Left ventricle myocardium inferior (tissue), 1 donor: ENCODE results near the gene ALPG. TPM values are rescaled to one million over a fixed set of nuclear protein-coding genes. Genes with fewer than 3 reads are reported as not detected.
"Not testable (repeated sequence)": the region's sequence is repeated elsewhere in the genome, so short reads cannot be mapped to it uniquely, and the experiment has no call there.

Source experiments
- DNase-seq: peaks from one replicate; pipeline ENCODE4 v3.0.0-alpha.2; 2020
- H3K27ac ChIP-seq: fragments of 200-600 bp; replicated peaks from 2 replicates; pipeline ENCODE4 v1.8.0; 2021
- H3K27me3 ChIP-seq: fragments of 200-600 bp; 2 replicates; pipeline ENCODE4 v1.8.0; 2021; ENCODE audit warnings: low read depth
- H3K36me3 ChIP-seq: fragments of 200-600 bp; 2 replicates; pipeline ENCODE4 v1.8.0; 2021
- H3K4me1 ChIP-seq: fragments of 200-600 bp; 2 replicates; pipeline ENCODE4 v1.8.0; 2021
- H3K4me3 ChIP-seq: fragments of 200-600 bp; 2 replicates; pipeline ENCODE4 v1.8.0; 2021; ENCODE audit warnings: mild to moderate bottlenecking, moderate library complexity
- H3K9me3 ChIP-seq: fragments of 200-600 bp; replicated peaks from 2 replicates; pipeline ENCODE4 v1.8.0; 2021
- CTCF ChIP-seq: fragments of 200-600 bp; IDR thresholded peaks from 2 replicates; pipeline ENCODE4 v1.8.0; 2021; ENCODE audit warnings: antibody characterized with exemption, mild to moderate bottlenecking, borderline replicate concordance
- intact Hi-C: fragments of 100-400 bp; cut with micrococcal nuclease; formaldehyde crosslinking; loops from one replicate; pipeline ENCODE4 v1.11.0; 2022
- total RNA-seq: library from RNA; stranded (reverse); fragmentation: NEBNext Ultra II Directional; extraction: Animal tissue kit (Norgen Biotek cat#: 25700); gene quantifications from one replicate; pipeline ENCODE4 v1.2.1, GENCODE V29; 2021
- donor health status: DM: no; HTN: yes; CAD: no; lungs with severe emphysema.

Gene ALPG
- total RNA-seq, 1 donor from 2014 or later, result not detected

GRCh38 chr2:232376260-232376659 is 30.4 kb upstream of the ALPG start:
- H3K4me1 ChIP-seq, result no peaks in the 10 kb centered on the region
- no peaks in the 10 kb centered on the region for H3K36me3 ChIP-seq
- no peaks in the 10 kb centered on the region for H3K9me3 ChIP-seq
- H3K4me3 ChIP-seq, result no peak overlapping the region
- peaks cover 72% of the 10 kb centered on the region for H3K27me3 ChIP-seq
- no peak overlapping the region for H3K27ac ChIP-seq
- TF ChIP-seq CTCF, result no peak
- DNase-seq, result no peak
- intact Hi-C loops, result no loop called here

- no peaks in the 10 kb centered on the region for H3K36me3 ChIP-seq
- no peak for DNase-seq
- no peak for TF ChIP-seq CTCF
- no peaks in the 10 kb centered on the region for H3K4me1 ChIP-seq
- no peak overlapping the region for H3K4me3 ChIP-seq
- H3K9me3 ChIP-seq, result no peaks in the 10 kb centered on the region
- no peak overlapping the region for H3K27ac ChIP-seq
- peaks cover 76% of the 10 kb centered on the region for H3K27me3 ChIP-seq
- intact Hi-C loops, result no loop called here
These were observed 29.9 kb upstream of the ALPG start for GRCh38 chr2:232376713-232377112.

- no peak for TF ChIP-seq CTCF
- H3K4me3 ChIP-seq, result no peak overlapping the region
- peaks cover 76% of the 10 kb centered on the region for H3K27me3 ChIP-seq
- H3K27ac ChIP-seq, result no peak overlapping the region
- H3K36me3 ChIP-seq, result no peaks in the 10 kb centered on the region
- no peak for DNase-seq
- intact Hi-C loops, result no loop called here
- H3K9me3 ChIP-seq, result no peaks in the 10 kb centered on the region
- no peaks in the 10 kb centered on the region for H3K4me1 ChIP-seq
These were observed 29.3 kb upstream of the ALPG start for GRCh38 chr2:232377319-232377718.

- Histone ChIP-seq H3K4me1 (no peaks in the 10 kb centered on the region), H3K36me3 (no peaks in the 10 kb centered on the region), H3K4me3 (no peak overlapping the region), H3K9me3 (no peaks in the 10 kb centered on the region), H3K27ac (no peak overlapping the region), H3K27me3 (peaks cover 77% of the 10 kb centered on the region)
- intact Hi-C loops, result no loop called here
- TF ChIP-seq CTCF, result no peak
- DNase-seq, result no peak
These were observed 28.6 kb upstream of the ALPG start for GRCh38 chr2:232377841-232378734.

- DNase-seq, intact Hi-C loops, H3K4me3 ChIP-seq, H3K9me3 ChIP-seq, H3K27ac ChIP-seq, H3K36me3 ChIP-seq, H3K4me1 ChIP-seq: not testable (repeated sequence)
- peaks cover 83% of the 10 kb centered on the region for H3K27me3 ChIP-seq
These were observed 27.9 kb upstream of the ALPG start, which contains the start of gene ALPP for GRCh38 chr2:232378735-232379151. Gene ALPP (plus strand): TSS chr2:232378751. CDS start chr2:232378803, 52 bp downstream.

GRCh38 chr2:232379610-232380590 is 26.7 kb upstream of the ALPG start:
- intact Hi-C loops, H3K36me3 ChIP-seq, DNase-seq, H3K4me1 ChIP-seq, H3K4me3 ChIP-seq, H3K9me3 ChIP-seq, H3K27ac ChIP-seq: not testable (repeated sequence)
- peaks cover 94% of the 10 kb centered on the region for H3K27me3 ChIP-seq

GRCh38 chr2:232381204-232382031 is 25.2 kb upstream of the ALPG start:
- H3K4me3 ChIP-seq, intact Hi-C loops, H3K36me3 ChIP-seq, H3K27ac ChIP-seq, H3K9me3 ChIP-seq, DNase-seq, H3K4me1 ChIP-seq: not testable (repeated sequence)
- peaks cover 97% of the 10 kb centered on the region for H3K27me3 ChIP-seq
